ENCODE measurements around the gene MTCL1.

The MTCL1 gene

GRCh38 chr18:8816220-8816619 lies 110.9 kb downstream of the MTCL1 start:
- DNase-seq: no peak

GRCh38 chr18:8816816-8817215 lies 111.5 kb downstream of the MTCL1 start:
- DNase-seq: no peak

- DNase-seq: no peak
These were observed 113.6 kb downstream of the MTCL1 start for GRCh38 chr18:8818982-8819381.

- peak; percentile 58 for DNase-seq
These were observed 115.2 kb downstream of the MTCL1 start for GRCh38 chr18:8820396-8821082.

- no peak for DNase-seq
These were observed 115.7 kb downstream of the MTCL1 start for GRCh38 chr18:8821083-8821465.

- DNase-seq: no peak
These were observed 116.2 kb downstream of the MTCL1 start for GRCh38 chr18:8821531-8821930.

- DNase-seq: no peak
These were observed 117.3 kb downstream of the MTCL1 start for GRCh38 chr18:8822643-8823042.

GRCh38 chr18:8823530-8823929 lies 118.2 kb downstream of the MTCL1 start:
- no peak for DNase-seq

- no peak for DNase-seq
These were observed 119.5 kb downstream of the MTCL1 start for GRCh38 chr18:8824846-8825245.

- no peak for DNase-seq
These were observed 119.9 kb downstream of the MTCL1 start for GRCh38 chr18:8825273-8825672.

- no peak for DNase-seq
These were observed 120.5 kb downstream of the MTCL1 start for GRCh38 chr18:8825729-8826375.

GRCh38 chr18:8826514-8826913 lies 121.2 kb downstream of the MTCL1 start:
- no peak for DNase-seq

GRCh38 chr18:8826971-8827370 lies 121.6 kb downstream of the MTCL1 start:
- no peak for DNase-seq

GRCh38 chr18:8828300-8828699 lies 122.9 kb downstream of the MTCL1 start:
- DNase-seq: no peak

- no peak for DNase-seq
These were observed 123.4 kb downstream of the MTCL1 start for GRCh38 chr18:8828798-8829197.

- no peak for DNase-seq
These were observed 125.0 kb downstream of the MTCL1 start for GRCh38 chr18:8830067-8831060.

GRCh38 chr18:8831112-8831511 lies 125.8 kb downstream of the MTCL1 start:
- DNase-seq: no peak

- no peak for DNase-seq
These were observed 126.2 kb downstream of the MTCL1 start for GRCh38 chr18:8831531-8831930.

- DNase-seq: no peak
These were observed 128.1 kb downstream of the MTCL1 start for GRCh38 chr18:8833480-8833879.

- peak; percentile 79 for DNase-seq
These were observed 129.5 kb downstream of the MTCL1 start for GRCh38 chr18:8834881-8835280.

GRCh38 chr18:8835521-8835953 lies 130.2 kb downstream of the MTCL1 start:
- peak; percentile 95 for DNase-seq

GRCh38 chr18:8839281-8839680 lies 133.9 kb downstream of the MTCL1 start:
- peak; percentile 91 for DNase-seq

- DNase-seq: no peak
These were observed 136.6 kb downstream of the MTCL1 start for GRCh38 chr18:8841781-8842485.

All from hematopoietic multipotent progenitor cell treated with erythropoietin and hydrocortisone succinate and interleukin-3 and kit ligand, for 6 days (in vitro differentiated cells).